Gastrocnemius medialis (tissue), 4 donors: ENCODE data around the gene GAPDH.

ENCODE experiments used
- POLR2A ChIP-seq, 2 donors: fragments of 450-650 bp; IDR thresholded peaks; one replicate each; pipeline ENCODE4 v1.6.1; 2017; ENCODE audit warnings: antibody characterized with exemption in 2 of 2, mild to moderate bottlenecking in 2 of 2, moderate library complexity in 2 of 2
- TF ChIP-seq, protein P1 (sequence below), 5 experiments: fragments of 450-650 bp in 3 of 5; fragments of 200-600 bp in 2 of 5; sonication (generic) in 2 of 5; IDR thresholded peaks in 4 of 5; conservative IDR thresholded peaks in 1 of 5; 1 replicate in 4 of 5; 2 replicates in 1 of 5; pipeline ENCODE4 v1.5.1; 2016 to 2019; ENCODE audit warnings: antibody characterized with exemption in 5 of 5, mild to moderate bottlenecking in 3 of 5, moderate library complexity in 3 of 5

DNA sequence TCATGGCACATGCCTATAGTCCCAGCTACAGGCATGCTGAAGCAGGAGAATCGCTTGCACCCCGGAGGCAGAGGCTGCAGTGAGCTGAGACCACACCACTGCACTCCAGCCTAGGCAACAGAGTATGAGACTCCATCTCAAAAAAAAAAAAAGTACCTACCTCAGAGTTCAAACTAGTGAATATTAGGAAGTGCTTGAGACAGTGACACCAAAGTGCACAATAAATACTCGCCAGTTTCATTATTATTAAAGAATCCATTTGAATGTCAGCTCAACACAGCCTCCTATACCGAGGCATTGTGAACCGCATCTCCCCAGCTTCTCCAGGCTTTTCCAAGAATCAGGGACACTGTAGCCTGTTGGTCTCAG lies 5.0 kb downstream of the GAPDH start:
- TF ChIP-seq, protein P1, sequence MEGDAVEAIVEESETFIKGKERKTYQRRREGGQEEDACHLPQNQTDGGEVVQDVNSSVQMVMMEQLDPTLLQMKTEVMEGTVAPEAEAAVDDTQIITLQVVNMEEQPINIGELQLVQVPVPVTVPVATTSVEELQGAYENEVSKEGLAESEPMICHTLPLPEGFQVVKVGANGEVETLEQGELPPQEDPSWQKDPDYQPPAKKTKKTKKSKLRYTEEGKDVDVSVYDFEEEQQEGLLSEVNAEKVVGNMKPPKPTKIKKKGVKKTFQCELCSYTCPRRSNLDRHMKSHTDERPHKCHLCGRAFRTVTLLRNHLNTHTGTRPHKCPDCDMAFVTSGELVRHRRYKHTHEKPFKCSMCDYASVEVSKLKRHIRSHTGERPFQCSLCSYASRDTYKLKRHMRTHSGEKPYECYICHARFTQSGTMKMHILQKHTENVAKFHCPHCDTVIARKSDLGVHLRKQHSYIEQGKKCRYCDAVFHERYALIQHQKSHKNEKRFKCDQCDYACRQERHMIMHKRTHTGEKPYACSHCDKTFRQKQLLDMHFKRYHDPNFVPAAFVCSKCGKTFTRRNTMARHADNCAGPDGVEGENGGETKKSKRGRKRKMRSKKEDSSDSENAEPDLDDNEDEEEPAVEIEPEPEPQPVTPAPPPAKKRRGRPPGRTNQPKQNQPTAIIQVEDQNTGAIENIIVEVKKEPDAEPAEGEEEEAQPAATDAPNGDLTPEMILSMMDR (IDR thresholded peaks at IDR 0.05 in 4 of 5, conservative IDR thresholded peaks at IDR 0.05 in 1 of 5): no peak
- TF ChIP-seq POLR2A (IDR thresholded peaks at IDR 0.05): no peak
